Neutrophil (primary cell): ENCODE results near the gene PLXNA1.

Experiments used
- H3K27ac ChIP-seq: fragments of 200-600 bp; sonication (generic); 2 replicates; pipeline ENCODE4 v1.5.1; 2016; ENCODE audit warnings: mild to moderate bottlenecking, moderate library complexity
- H3K27me3 ChIP-seq: fragments of 200-600 bp; sonication (generic); 2 replicates; pipeline ENCODE4 v1.6.0; 2016; ENCODE audit warnings: mild to moderate bottlenecking
- H3K36me3 ChIP-seq: fragments of 200-600 bp; sonication (generic); 2 replicates; pipeline ENCODE4 v1.5.1; 2017
- H3K4me1 ChIP-seq, 2 experiments: fragments of 200-600 bp in 1 of 2; sonication (generic) in 1 of 2; 1 replicate in 1 of 2; 2 replicates in 1 of 2; pipeline versions ENCODE4 v1.5.1 to v1.6.1; 2013 to 2016; ENCODE audit warnings: low read depth in 1 of 2, low read length in 1 of 2, mild to moderate bottlenecking in 1 of 2, moderate library complexity in 1 of 2; ENCODE audit not compliant: control insufficient read depth in 1 of 2, insufficient read depth in 1 of 2
- H3K4me3 ChIP-seq, 2 experiments: fragments of 200-600 bp in 1 of 2; sonication (generic) in 1 of 2; 1 replicate in 1 of 2; 2 replicates in 1 of 2; pipeline ENCODE4 v1.5.1; 2013 to 2016; ENCODE audit warnings: low read depth in 1 of 2, low read length in 1 of 2, mild to moderate bottlenecking in 1 of 2, moderate library complexity in 1 of 2
- H3K9me3 ChIP-seq: fragments of 200-600 bp; sonication (generic); 2 replicates; pipeline ENCODE4 v1.5.1; 2016
- TF ChIP-seq, protein P1 (sequence below): fragments of 200-600 bp; sonication (generic); IDR thresholded peaks from 2 replicates; pipeline ENCODE4 v1.5.1; 2016; ENCODE audit warnings: antibody characterized with exemption

PLXNA1 gene

DNA sequence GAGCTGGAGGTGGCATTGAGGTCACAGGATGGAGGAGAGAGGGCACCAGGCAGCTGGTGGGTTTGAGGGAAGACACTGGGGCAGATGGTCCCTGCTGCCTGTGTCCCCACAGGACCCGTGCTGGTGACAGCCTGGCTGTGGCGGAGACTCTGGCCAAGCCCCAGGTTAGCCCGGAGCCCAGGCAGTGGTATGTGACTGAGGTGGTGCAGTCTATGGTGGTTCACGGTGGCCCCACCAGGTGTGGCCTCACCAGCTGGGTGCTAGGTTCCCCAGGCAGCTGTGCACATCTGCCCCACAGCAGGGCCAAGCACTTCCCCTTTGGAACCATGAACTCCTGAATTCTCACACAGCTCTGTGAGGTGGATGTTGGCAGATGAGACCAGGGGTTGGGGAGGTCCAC is 15.4 kb downstream of the PLXNA1 start:
- TF ChIP-seq, protein P1, sequence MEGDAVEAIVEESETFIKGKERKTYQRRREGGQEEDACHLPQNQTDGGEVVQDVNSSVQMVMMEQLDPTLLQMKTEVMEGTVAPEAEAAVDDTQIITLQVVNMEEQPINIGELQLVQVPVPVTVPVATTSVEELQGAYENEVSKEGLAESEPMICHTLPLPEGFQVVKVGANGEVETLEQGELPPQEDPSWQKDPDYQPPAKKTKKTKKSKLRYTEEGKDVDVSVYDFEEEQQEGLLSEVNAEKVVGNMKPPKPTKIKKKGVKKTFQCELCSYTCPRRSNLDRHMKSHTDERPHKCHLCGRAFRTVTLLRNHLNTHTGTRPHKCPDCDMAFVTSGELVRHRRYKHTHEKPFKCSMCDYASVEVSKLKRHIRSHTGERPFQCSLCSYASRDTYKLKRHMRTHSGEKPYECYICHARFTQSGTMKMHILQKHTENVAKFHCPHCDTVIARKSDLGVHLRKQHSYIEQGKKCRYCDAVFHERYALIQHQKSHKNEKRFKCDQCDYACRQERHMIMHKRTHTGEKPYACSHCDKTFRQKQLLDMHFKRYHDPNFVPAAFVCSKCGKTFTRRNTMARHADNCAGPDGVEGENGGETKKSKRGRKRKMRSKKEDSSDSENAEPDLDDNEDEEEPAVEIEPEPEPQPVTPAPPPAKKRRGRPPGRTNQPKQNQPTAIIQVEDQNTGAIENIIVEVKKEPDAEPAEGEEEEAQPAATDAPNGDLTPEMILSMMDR, result no peak
- Histone ChIP-seq H3K4me1 (no peaks in the 10 kb centered on the region), H3K27ac (no peak overlapping the region), H3K9me3 (no peaks in the 10 kb centered on the region), H3K27me3 (no peaks in the 10 kb centered on the region), H3K36me3 (no peaks in the 10 kb centered on the region), H3K4me3 (no peak overlapping the region)

DNA sequence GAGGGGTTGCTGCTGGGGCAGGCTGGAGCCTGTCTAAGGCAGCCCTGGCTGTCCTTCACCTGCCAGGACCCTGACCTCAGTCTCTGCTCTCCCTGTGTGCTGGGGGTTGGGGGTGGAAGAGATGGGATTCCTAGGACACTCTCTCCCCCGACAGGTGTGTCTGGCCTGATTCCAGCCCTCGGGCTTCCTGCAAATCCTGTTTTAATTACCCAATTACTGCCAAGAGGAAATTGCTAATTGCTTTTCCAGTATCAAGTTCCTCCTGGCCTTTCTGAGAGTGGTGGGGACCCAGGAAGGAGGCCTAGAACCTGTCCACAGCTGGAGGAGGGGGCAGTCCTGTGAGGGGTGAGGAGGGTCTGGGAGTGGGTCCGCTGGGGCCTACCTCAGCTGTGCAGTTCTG is 15.8 kb downstream of the PLXNA1 start:
- no peaks in the 10 kb centered on the region for H3K27me3 ChIP-seq
- no peak overlapping the region for H3K27ac ChIP-seq
- no peaks in the 10 kb centered on the region for H3K9me3 ChIP-seq
- H3K4me3 ChIP-seq, result no peak overlapping the region
- no peaks in the 10 kb centered on the region for H3K36me3 ChIP-seq
- TF ChIP-seq, protein P1, result no peak
- H3K4me1 ChIP-seq, result no peaks in the 10 kb centered on the region

DNA sequence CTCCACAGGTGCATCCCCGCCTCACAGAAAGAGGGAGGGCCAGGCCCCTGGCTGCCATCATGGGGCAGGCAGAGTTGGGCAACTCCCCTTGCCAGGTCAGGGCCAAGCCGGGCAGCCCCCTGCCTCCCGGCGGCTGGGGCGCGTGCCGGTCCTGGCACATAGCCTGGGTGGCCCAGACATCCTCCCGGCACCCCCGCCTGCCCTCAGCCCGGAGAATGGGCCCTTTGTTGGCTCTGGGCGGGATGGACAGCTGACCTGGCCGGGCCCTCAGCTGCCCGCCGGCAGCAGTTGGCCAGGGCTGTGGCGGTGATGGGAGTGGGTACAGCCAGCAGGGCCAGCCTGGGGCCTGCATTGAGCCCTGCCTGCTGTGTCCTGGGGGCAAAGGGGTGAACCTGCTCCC is 16.5 kb downstream of the PLXNA1 start:
- H3K27ac ChIP-seq, result no peak overlapping the region
- no peaks in the 10 kb centered on the region for H3K36me3 ChIP-seq
- H3K27me3 ChIP-seq, result no peaks in the 10 kb centered on the region
- H3K4me3 ChIP-seq, result no peak overlapping the region
- H3K9me3 ChIP-seq, result no peaks in the 10 kb centered on the region
- no peaks in the 10 kb centered on the region for H3K4me1 ChIP-seq
- TF ChIP-seq, protein P1, result no peak

DNA sequence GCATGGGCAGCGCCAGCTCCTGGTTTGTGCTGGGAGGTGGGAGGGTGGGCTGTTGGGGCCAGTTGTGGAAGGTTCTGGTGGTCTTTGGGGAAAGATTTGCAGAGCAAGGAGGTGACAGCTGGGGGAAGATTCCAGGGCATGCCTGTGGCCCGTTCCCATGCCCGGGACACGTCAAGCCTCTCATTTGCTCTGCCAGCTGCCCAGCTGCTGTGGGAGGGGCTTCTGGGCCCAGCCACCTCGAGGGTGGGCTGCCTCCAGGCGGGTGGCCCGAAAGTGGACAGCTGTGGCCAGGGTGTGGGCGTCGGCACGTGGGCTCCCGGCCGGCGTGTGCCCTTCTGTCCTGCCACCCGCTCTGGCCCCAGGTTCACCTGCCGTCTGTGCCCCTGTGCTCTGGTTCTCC is 17.2 kb downstream of the PLXNA1 start:
- TF ChIP-seq, protein P1, result no peak
- no peak overlapping the region for H3K27ac ChIP-seq
- no peak overlapping the region for H3K4me3 ChIP-seq
- H3K4me1 ChIP-seq, result no peaks in the 10 kb centered on the region
- H3K27me3 ChIP-seq, result no peaks in the 10 kb centered on the region
- no peaks in the 10 kb centered on the region for H3K36me3 ChIP-seq
- no peaks in the 10 kb centered on the region for H3K9me3 ChIP-seq

DNA sequence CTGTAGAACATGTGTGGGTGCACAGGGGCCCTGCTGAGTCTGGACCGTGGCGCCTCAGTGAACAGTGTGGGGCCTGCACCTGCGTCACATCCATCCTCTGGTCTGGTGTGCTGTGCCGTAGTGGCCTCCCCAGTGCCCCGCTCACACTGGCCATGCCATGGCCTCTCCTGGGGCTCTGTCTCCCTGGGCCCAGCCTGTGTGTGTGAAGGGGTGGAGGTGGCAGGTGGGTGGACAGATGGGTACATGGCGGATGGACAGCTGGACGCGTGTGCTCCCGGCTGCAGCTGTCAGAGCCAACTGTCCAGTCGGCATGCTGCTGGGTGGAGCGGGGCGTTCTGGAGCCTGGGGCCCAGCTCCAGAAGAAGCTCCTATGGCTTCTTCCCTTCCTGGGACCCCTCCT is 17.8 kb downstream of the PLXNA1 start:
- Histone ChIP-seq H3K4me3 (no peak overlapping the region), H3K9me3 (no peaks in the 10 kb centered on the region), H3K27me3 (no peaks in the 10 kb centered on the region), H3K27ac (no peak overlapping the region), H3K4me1 (no peaks in the 10 kb centered on the region), H3K36me3 (no peaks in the 10 kb centered on the region)
- TF ChIP-seq, protein P1, result no peak
